ENCODE results near the gene TRAP1.
"Not testable (repeated sequence)": the region's sequence is repeated elsewhere in the genome, so short reads cannot be mapped to it uniquely, and the experiment has no call there.

Gene TRAP1

GRCh38 chr16:3672571-3673041, 44.7 kb downstream of the TRAP1 start:
- no peak overlapping the region for H3K4me3 ChIP-seq (ENCODE audit: low read length)
- H3K36me3 ChIP-seq (ENCODE audit: insufficient read depth, low read length), result peaks cover 70% of the 10 kb centered on the region
- peaks cover 8% of the 10 kb centered on the region for H3K9me3 ChIP-seq (ENCODE audit: low read length)
- no peaks in the 10 kb centered on the region for H3K27me3 ChIP-seq (ENCODE audit: insufficient read depth, low read length)
- H2AFZ ChIP-seq (ENCODE audit: low read depth, low read length), result no peak overlapping the region
- H3K4me1 ChIP-seq (ENCODE audit: insufficient read depth, low read length), result no peaks in the 10 kb centered on the region

DNA sequence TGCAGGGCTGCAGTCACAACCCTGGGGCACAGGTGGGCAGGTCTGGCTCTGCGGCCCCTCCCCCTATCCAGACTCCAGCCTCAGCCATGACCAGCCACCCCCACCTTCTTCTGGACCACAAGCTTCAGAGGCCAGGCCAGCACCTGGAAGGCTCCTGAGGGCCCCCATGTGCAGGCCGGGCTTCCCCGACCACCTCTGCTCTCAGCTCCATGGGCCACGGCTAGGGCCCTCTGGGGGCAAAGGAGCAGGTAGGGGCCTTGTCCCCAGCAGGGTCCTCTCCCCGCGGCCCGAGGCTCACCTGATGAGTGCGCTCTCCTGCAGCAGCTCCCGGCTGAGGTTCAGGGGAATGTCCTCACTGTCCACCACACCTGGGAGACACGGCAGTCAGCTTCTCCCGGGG, 45.9 kb downstream of the TRAP1 start:
- H3K36me3 ChIP-seq (ENCODE audit: insufficient read depth, low read length), result peaks cover 71% of the 10 kb centered on the region
- H3K9me3 ChIP-seq (ENCODE audit: low read length), result peaks cover 8% of the 10 kb centered on the region
- H3K27me3 ChIP-seq (ENCODE audit: insufficient read depth, low read length), result no peaks in the 10 kb centered on the region
- no peak overlapping the region for H2AFZ ChIP-seq (ENCODE audit: low read depth, low read length)
- no peak overlapping the region for H3K4me3 ChIP-seq (ENCODE audit: low read length)
- H3K4me1 ChIP-seq (ENCODE audit: insufficient read depth, low read length), result no peaks in the 10 kb centered on the region

DNA sequence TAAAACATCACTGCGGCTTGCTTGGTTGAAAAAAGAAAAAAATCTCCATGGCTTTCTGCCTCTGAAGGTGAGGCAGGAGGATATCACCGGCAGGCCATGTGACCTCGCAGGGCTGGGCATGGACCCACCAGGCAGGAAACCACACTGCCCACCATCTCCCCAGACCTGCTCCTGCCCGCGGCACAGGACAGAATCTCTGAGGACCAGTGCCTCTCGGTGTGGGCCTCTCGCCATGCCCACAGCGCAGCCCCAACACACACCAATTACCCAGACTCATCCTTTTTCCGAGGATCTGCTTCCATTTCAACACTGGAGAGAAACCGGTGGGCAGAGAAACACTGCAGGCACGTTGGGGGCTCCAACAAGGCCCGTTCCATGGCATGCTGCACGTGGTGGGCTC, 46.6 kb downstream of the TRAP1 start:
- Histone ChIP-seq H2AFZ (ENCODE audit: low read depth, low read length) (no peak overlapping the region), H3K36me3 (ENCODE audit: insufficient read depth, low read length) (peaks cover 73% of the 10 kb centered on the region), H3K4me3 (ENCODE audit: low read length) (no peak overlapping the region), H3K4me1 (ENCODE audit: insufficient read depth, low read length) (no peaks in the 10 kb centered on the region), H3K27me3 (ENCODE audit: insufficient read depth, low read length) (no peaks in the 10 kb centered on the region), H3K9me3 (ENCODE audit: low read length) (peaks cover 8% of the 10 kb centered on the region)

DNA sequence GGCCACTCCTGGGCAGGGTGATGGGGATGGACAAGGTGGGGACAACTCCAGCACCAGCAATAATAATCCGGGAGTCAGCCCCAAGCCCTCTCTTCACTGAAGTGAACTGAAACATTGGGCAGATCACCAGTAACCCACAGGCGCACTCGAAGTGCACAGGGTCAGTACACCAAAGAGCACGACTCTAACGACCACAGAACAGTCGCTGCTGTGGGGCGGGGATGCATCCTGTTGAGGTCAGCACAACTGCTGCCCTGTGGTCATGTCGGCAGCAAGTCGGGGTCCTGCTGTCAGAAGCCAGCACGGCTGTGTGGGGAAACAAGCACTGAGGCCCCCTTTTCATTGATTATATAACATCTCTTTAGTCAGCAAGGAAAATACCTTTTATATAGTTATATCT, 48.2 kb downstream of the TRAP1 start:
- Histone ChIP-seq H3K27me3 (ENCODE audit: insufficient read depth, low read length) (no peaks in the 10 kb centered on the region), H3K4me1 (ENCODE audit: insufficient read depth, low read length) (no peaks in the 10 kb centered on the region), H3K36me3 (ENCODE audit: insufficient read depth, low read length) (peaks cover 74% of the 10 kb centered on the region), H2AFZ (ENCODE audit: low read depth, low read length) (no peak overlapping the region), H3K4me3 (ENCODE audit: low read length) (no peak overlapping the region), H3K9me3 (ENCODE audit: low read length) (peaks cover 8% of the 10 kb centered on the region)

- peaks cover 74% of the 10 kb centered on the region for H3K36me3 ChIP-seq (ENCODE audit: insufficient read depth, low read length)
- H3K4me1 ChIP-seq (ENCODE audit: insufficient read depth, low read length), result no peaks in the 10 kb centered on the region
- no peaks in the 10 kb centered on the region for H3K27me3 ChIP-seq (ENCODE audit: insufficient read depth, low read length)
- H3K9me3 ChIP-seq (ENCODE audit: low read length), result peaks cover 8% of the 10 kb centered on the region
- no peak overlapping the region for H3K4me3 ChIP-seq (ENCODE audit: low read length)
- no peak overlapping the region for H2AFZ ChIP-seq (ENCODE audit: low read depth, low read length)
These were observed 48.7 kb downstream of the TRAP1 start for GRCh38 chr16:3668626-3669025.

DNA sequence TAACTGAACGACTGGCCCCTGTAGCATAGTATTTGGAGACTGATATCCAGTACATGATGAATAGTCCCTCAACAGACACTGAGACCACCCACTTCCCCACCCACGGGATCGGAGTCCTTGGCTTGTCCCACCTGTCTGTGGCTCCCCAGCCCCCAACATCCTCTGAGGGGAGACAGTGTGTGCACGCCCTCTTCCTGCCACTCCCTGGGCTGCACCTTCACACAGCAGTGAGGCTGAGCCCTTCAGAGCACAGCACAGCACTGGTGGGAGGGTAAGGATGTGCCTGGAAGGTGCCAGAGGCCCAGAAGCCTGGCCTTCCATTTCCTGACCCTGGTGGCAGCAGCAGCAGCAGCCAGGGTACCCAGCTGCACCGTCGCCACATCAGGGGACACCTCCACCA, 51.8 kb downstream of the TRAP1 start:
- H3K36me3 ChIP-seq (ENCODE audit: insufficient read depth, low read length), result peaks cover 73% of the 10 kb centered on the region
- H3K4me1 ChIP-seq (ENCODE audit: insufficient read depth, low read length), result no peaks in the 10 kb centered on the region
- H3K9me3 ChIP-seq (ENCODE audit: low read length), result peaks cover 8% of the 10 kb centered on the region
- no peak overlapping the region for H3K4me3 ChIP-seq (ENCODE audit: low read length)
- no peaks in the 10 kb centered on the region for H3K27me3 ChIP-seq (ENCODE audit: insufficient read depth, low read length)
- no peak overlapping the region for H2AFZ ChIP-seq (ENCODE audit: low read depth, low read length)

GRCh38 chr16:3664187-3664896, 53.0 kb downstream of the TRAP1 start:
- Histone ChIP-seq H3K36me3 (ENCODE audit: insufficient read depth, low read length) (peaks cover 79% of the 10 kb centered on the region), H3K4me3 (ENCODE audit: low read length) (no peak overlapping the region)

DNA sequence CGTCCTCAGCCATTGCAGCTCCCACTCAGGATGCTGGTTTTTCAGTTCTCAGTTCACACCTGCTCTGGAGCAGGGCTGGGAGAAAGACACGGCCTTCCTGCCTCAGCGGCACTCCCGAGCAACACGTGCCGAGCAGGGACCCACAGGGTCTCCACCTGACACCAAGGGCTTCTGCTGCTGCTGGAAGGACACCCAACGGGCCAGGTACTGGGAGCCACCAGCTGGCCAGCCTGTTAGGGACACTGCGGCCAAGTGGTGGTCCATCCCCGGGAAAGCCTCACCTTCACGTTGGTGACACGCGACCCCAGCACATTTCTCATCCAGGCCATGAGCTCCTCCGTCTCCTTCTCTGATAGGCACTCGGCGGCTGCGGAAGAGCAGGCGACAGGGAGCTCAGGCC, 54.7 kb downstream of the TRAP1 start:
- H3K4me3 ChIP-seq (ENCODE audit: low read length), result no peak overlapping the region
- H3K27me3 ChIP-seq (ENCODE audit: insufficient read depth, low read length), result no peaks in the 10 kb centered on the region
- peaks cover 82% of the 10 kb centered on the region for H3K36me3 ChIP-seq (ENCODE audit: insufficient read depth, low read length)
- no peak overlapping the region for H2AFZ ChIP-seq (ENCODE audit: low read depth, low read length)
- no peaks in the 10 kb centered on the region for H3K9me3 ChIP-seq (ENCODE audit: low read length)
- no peaks in the 10 kb centered on the region for H3K4me1 ChIP-seq (ENCODE audit: insufficient read depth, low read length)

More at GRCh38 chr16:3664187-3664896, 53.0 kb downstream of the TRAP1 start:
- H3K27me3 ChIP-seq (ENCODE audit: insufficient read depth, low read length), result no peaks in the 10 kb centered on the region
- no peaks in the 10 kb centered on the region for H3K4me1 ChIP-seq (ENCODE audit: insufficient read depth, low read length)
- peaks cover 8% of the 10 kb centered on the region for H3K9me3 ChIP-seq (ENCODE audit: low read length)
- H2AFZ ChIP-seq (ENCODE audit: low read depth, low read length), result no peak overlapping the region

DNA sequence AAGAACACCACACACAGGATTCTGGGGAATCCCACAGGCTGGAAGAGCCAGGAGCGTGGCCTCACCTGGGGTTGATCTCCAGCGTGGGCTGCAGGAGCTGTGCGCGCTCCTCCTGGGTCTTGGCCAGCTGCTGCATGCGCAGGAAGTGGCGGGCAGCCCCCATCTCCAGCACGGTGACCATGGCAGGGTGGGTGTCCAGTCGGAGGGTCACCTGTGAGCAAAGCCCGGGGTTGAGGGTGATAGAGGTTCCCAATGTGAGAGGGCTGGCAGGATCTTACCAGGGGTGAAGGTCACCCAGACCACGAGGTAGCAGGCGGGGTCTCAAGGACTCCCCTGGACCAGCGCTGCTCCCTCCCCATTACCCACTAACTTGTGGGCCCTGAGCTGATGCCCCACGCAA, 55.4 kb downstream of the TRAP1 start:
- no peak overlapping the region for H2AFZ ChIP-seq (ENCODE audit: low read depth, low read length)
- no peaks in the 10 kb centered on the region for H3K27me3 ChIP-seq (ENCODE audit: insufficient read depth, low read length)
- H3K4me3 ChIP-seq (ENCODE audit: low read length), result no peak overlapping the region
- H3K9me3 ChIP-seq (ENCODE audit: low read length), result no peaks in the 10 kb centered on the region
- peaks cover 84% of the 10 kb centered on the region for H3K36me3 ChIP-seq (ENCODE audit: insufficient read depth, low read length)
- H3K4me1 ChIP-seq (ENCODE audit: insufficient read depth, low read length), result no peaks in the 10 kb centered on the region

GRCh38 chr16:3661311-3661710, 56.0 kb downstream of the TRAP1 start:
- H2AFZ ChIP-seq (ENCODE audit: low read depth, low read length), result no peak overlapping the region
- H3K27me3 ChIP-seq (ENCODE audit: insufficient read depth, low read length), result no peaks in the 10 kb centered on the region
- no peak overlapping the region for H3K4me3 ChIP-seq (ENCODE audit: low read length)
- H3K4me1 ChIP-seq (ENCODE audit: insufficient read depth, low read length), result no peaks in the 10 kb centered on the region
- H3K9me3 ChIP-seq (ENCODE audit: low read length), result no peaks in the 10 kb centered on the region
- peaks cover 86% of the 10 kb centered on the region for H3K36me3 ChIP-seq (ENCODE audit: insufficient read depth, low read length)

GRCh38 chr16:3659251-3659650, 58.1 kb downstream of the TRAP1 start:
- H3K9me3 ChIP-seq (ENCODE audit: low read length), result no peaks in the 10 kb centered on the region
- peaks cover 83% of the 10 kb centered on the region for H3K36me3 ChIP-seq (ENCODE audit: insufficient read depth, low read length)
- H3K4me1 ChIP-seq (ENCODE audit: insufficient read depth, low read length), result no peaks in the 10 kb centered on the region
- H3K4me3 ChIP-seq (ENCODE audit: low read length), result no peak overlapping the region
- H3K27me3 ChIP-seq (ENCODE audit: insufficient read depth, low read length), result no peaks in the 10 kb centered on the region
- H2AFZ ChIP-seq (ENCODE audit: low read depth, low read length), result no peak overlapping the region

DNA sequence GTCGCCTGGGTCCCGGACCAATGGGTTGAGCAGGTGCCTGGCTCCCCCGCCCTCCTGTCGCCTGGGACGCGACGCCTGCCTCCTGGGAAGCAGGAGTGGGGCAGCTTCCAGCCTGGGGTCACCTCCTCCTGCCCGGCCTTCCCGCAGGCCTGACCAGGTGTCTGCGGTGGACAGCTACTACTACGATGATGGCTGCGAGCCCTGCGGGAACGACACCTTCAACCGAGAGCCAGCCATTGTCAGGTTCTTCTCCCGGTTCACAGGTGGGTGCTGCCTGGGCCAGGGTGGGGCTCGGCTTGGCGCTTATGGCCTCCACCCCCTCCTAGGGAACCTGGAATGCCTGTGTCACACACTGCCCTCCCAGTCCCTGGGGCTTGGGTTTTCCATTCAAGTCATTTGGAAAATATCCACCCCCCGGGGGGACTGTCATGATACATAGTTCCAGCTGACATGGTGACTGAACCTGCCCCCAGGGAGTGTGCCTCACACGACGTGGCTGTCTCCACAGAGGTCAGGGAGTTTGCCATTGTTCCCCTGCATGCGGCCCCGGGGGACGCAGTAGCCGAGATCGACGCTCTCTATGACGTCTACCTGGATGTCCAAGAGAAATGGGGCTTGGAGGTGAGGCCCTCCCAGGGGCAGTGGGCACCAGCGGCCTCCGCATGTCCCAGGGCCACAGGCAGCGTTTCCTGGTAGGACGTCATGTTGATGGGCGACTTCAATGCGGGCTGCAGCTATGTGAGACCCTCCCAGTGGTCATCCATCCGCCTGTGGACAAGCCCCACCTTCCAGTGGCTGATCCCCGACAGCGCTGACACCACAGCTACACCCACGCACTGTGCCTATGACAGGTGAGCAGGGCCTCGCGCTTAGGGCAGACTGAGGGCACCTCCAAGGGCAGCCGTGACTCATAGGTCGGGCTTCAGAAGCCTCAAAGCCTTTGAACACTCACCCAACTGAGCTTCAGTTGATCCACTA, 60.5 kb downstream of the TRAP1 start:
- no peak overlapping the region for H3K4me3 ChIP-seq (ENCODE audit: low read length)
- no peaks in the 10 kb centered on the region for H3K4me1 ChIP-seq (ENCODE audit: insufficient read depth, low read length)
- no peak overlapping the region for H2AFZ ChIP-seq (ENCODE audit: low read depth, low read length)
- no peaks in the 10 kb centered on the region for H3K27me3 ChIP-seq (ENCODE audit: insufficient read depth, low read length)
- H3K9me3 ChIP-seq (ENCODE audit: low read length), result no peaks in the 10 kb centered on the region
- peaks cover 70% of the 10 kb centered on the region for H3K36me3 ChIP-seq (ENCODE audit: insufficient read depth, low read length)

DNA sequence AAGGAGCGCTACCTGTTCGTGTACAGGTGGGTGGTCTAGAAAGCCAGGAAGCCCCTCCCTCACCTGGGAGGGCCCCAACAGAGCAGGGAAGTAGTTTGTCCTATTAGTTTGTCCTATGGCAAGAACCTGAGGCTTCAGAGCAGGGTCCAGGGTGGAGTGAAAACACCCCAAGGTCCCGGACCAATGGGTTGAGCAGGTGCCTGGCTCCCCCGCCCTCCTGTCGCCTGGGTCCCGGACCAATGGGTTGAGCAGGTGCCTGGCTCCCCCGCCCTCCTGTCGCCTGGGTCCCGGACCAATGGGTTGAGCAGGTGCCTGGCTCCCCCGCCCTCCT, 61.2 kb downstream of the TRAP1 start:
- H3K27me3 ChIP-seq (ENCODE audit: insufficient read depth, low read length); H3K9me3 ChIP-seq (ENCODE audit: low read length); H2AFZ ChIP-seq (ENCODE audit: low read depth, low read length); H3K4me1 ChIP-seq (ENCODE audit: insufficient read depth, low read length); H3K4me3 ChIP-seq (ENCODE audit: low read length): not testable (repeated sequence)
- H3K36me3 ChIP-seq (ENCODE audit: insufficient read depth, low read length), result peaks cover 66% of the 10 kb centered on the region
